Measurements from ENCODE around the gene NKD2. TPM values are rescaled to one million over a fixed set of nuclear protein-coding genes. Genes with fewer than 3 reads are reported as not detected.

NKD2 gene
- total RNA-seq, 1 experiment from 2014 or later: 12.8 TPM

- TF ChIP-seq ARID4B (CRISPR knock-in tag; IDR thresholded peaks at IDR 0.05; ENCODE audit: borderline replicate concordance) (no peak), ZNF532 (CRISPR knock-in tag; IDR thresholded peaks at IDR 0.05; ENCODE audit: borderline replicate concordance) (no peak), ZNF671 (CRISPR knock-in tag; IDR thresholded peaks at IDR 0.05) (no peak), NFATC4 (CRISPR knock-in tag; IDR thresholded peaks at IDR 0.05) (no peak), NFE2L1 (CRISPR knock-in tag; IDR thresholded peaks at IDR 0.05) (no peak), JUN (CRISPR knock-in tag; IDR thresholded peaks at IDR 0.05) (no peak), SOX15 (CRISPR knock-in tag; IDR thresholded peaks at IDR 0.05) (no peak), IRF2 (CRISPR knock-in tag; IDR thresholded peaks at IDR 0.05; ENCODE audit: borderline replicate concordance, low read depth) (no peak), MLX (CRISPR knock-in tag; IDR thresholded peaks at IDR 0.05) (no peak), KAT7 (CRISPR knock-in tag; IDR thresholded peaks at IDR 0.05; ENCODE audit: borderline replicate concordance) (no peak), IRF1 (CRISPR knock-in tag; IDR thresholded peaks at IDR 0.05) (no peak)
These were observed 27.1 kb upstream of the NKD2 start (continued) for GRCh38 chr5:981456-981855.

- DNase-seq (ENCODE audit: low spot score) (peak; percentile 76), ATAC-seq (peak; percentile 99)
- H3K4me3 Mint-ChIP-seq: no peak overlapping the region
- H3K4me1 Mint-ChIP-seq: no peaks in the 10 kb centered on the region
- CTCF ChIA-PET: interaction anchor here (0.5 to 3.3 kb wide), 39 partner anchors 10 to 318 kb away, joined by 3 to 35 read pairs (median 5); no protein-coding TSS in a partner anchor
- peaks cover 6% of the 10 kb centered on the region; the same call in 1 of the 2 replicates for H3K27me3 Mint-ChIP-seq (ENCODE audit: low read depth)
- H3K9me3 Mint-ChIP-seq: peaks cover 14% of the 10 kb centered on the region
- H3K36me3 Mint-ChIP-seq: no peaks in the 10 kb centered on the region
- POLR2A ChIA-PET: no interaction called here
- H3K27ac Mint-ChIP-seq: no peak overlapping the region
- TF ChIP-seq CTCF (IDR thresholded peaks at IDR 0.05): peak; percentile 63
- TF ChIP-seq ATF3 (CRISPR knock-in tag; conservative IDR thresholded peaks at IDR 0.05): no peak
- no peak for TF ChIP-seq ESRRA (CRISPR knock-in tag; IDR thresholded peaks at IDR 0.05; ENCODE audit: borderline replicate concordance)
- no peak for TF ChIP-seq CBFB (CRISPR knock-in tag; IDR thresholded peaks at IDR 0.05; ENCODE audit: low read depth)
- 0 out of 2 replicates have a peak, but pooled peaks have one; percentile 38 for TF ChIP-seq MAX (CRISPR knock-in tag; IDR thresholded peaks at IDR 0.05)
- no peak for TF ChIP-seq ZNF425 (CRISPR knock-in tag; conservative IDR thresholded peaks at IDR 0.05)
- no peak for TF ChIP-seq EMX1 (CRISPR knock-in tag; IDR thresholded peaks at IDR 0.05)
- TF ChIP-seq SMAD3 (CRISPR knock-in tag; IDR thresholded peaks at IDR 0.05; ENCODE audit: borderline replicate concordance): no peak
These were observed 26.0 kb upstream of the NKD2 start for GRCh38 chr5:982377-983237.

All from WTC11 (cell line).